Measurements from ENCODE around the gene MRPS14.
A peak's percentile ranks its signal among the peaks of the same experiment; 100 is the strongest.
"Not testable (repeated sequence)": the region's sequence is repeated elsewhere in the genome, so short reads cannot be mapped to it uniquely, and the experiment has no call there.

MRPS14 gene

GRCh38 chr1:175023922-175024242 is 657 bp upstream of the MRPS14 start:
- not testable (repeated sequence) for DNase-seq (ENCODE audit: low read depth in 3 of 3)

GRCh38 chr1:175019524-175019923 is 3.7 kb downstream of the MRPS14 start:
- no peak for DNase-seq (ENCODE audit: low read depth in 3 of 3)

GRCh38 chr1:175015243-175015642 is 8.0 kb downstream of the MRPS14 start:
- no peak for DNase-seq (ENCODE audit: low read depth in 3 of 3)

- DNase-seq (ENCODE audit: low read depth in 3 of 3) = no peak
These were observed 9.8 kb downstream of the MRPS14 start for GRCh38 chr1:175013445-175013844.

GRCh38 chr1:175009532-175009931 is 13.7 kb downstream of the MRPS14 start:
- no peak for DNase-seq (ENCODE audit: low read depth in 3 of 3)

- no peak for DNase-seq (ENCODE audit: low read depth in 3 of 3)
These were observed 18.0 kb downstream of the MRPS14 start for GRCh38 chr1:175005085-175005783.

- DNase-seq (ENCODE audit: low read depth in 3 of 3) = no peak
These were observed 19.7 kb downstream of the MRPS14 start for GRCh38 chr1:175003521-175003920.

- no peak for DNase-seq (ENCODE audit: low read depth in 3 of 3)
These were observed 20.2 kb downstream of the MRPS14 start for GRCh38 chr1:175002910-175003517.

- DNase-seq (ENCODE audit: low read depth in 3 of 3) = no peak
These were observed 22.5 kb downstream of the MRPS14 start for GRCh38 chr1:175000697-175001187.

- DNase-seq (ENCODE audit: low read depth in 3 of 3) = peak in 1 of 3 experiments; percentile 19
These were observed 23.1 kb downstream of the MRPS14 start, which contains the start of gene CACYBP for GRCh38 chr1:174999936-175000696. Gene CACYBP, plus strand, starts transcription at chr1:174999947. Its CDS starts 234 bp downstream, at chr1:175000181.

GRCh38 chr1:174999216-174999935 is 23.8 kb downstream of the MRPS14 start:
- peak; percentile 94 to 97 (median 95) for DNase-seq (ENCODE audit: low read depth in 3 of 3)

- DNase-seq (ENCODE audit: low read depth in 3 of 3) = peak in 1 of 3 experiments; percentile 9
These were observed 24.5 kb downstream of the MRPS14 start for GRCh38 chr1:174998569-174999215.

- no peak for DNase-seq (ENCODE audit: low read depth in 3 of 3)
These were observed 26.2 kb downstream of the MRPS14 start for GRCh38 chr1:174997041-174997440.

- no peak for DNase-seq (ENCODE audit: low read depth in 3 of 3)
These were observed 26.7 kb downstream of the MRPS14 start for GRCh38 chr1:174996476-174996875.

GRCh38 chr1:174995916-174996315 is 27.3 kb downstream of the MRPS14 start:
- DNase-seq (ENCODE audit: low read depth in 3 of 3) = no peak

GRCh38 chr1:174995121-174995520 is 28.1 kb downstream of the MRPS14 start:
- no peak for DNase-seq (ENCODE audit: low read depth in 3 of 3)

GRCh38 chr1:174991473-174991872 is 31.8 kb downstream of the MRPS14 start:
- no peak for DNase-seq (ENCODE audit: low read depth in 3 of 3)

- DNase-seq (ENCODE audit: low read depth in 3 of 3) = no peak
These were observed 32.7 kb downstream of the MRPS14 start for GRCh38 chr1:174990382-174990999.

GRCh38 chr1:174989536-174990220 is 33.5 kb downstream of the MRPS14 start:
- DNase-seq (ENCODE audit: low read depth in 3 of 3) = no peak

GRCh38 chr1:174988986-174989385 is 34.2 kb downstream of the MRPS14 start:
- no peak for DNase-seq (ENCODE audit: low read depth in 3 of 3)

All from stimulated activated CD4-positive, alpha-beta T cell treated with anti-CD3 and anti-CD28 coated beads, TNF-alpha, amount 100 ng/mL, for 4 hours (primary cell).